Non-pigmented ciliary epithelial cell (primary cell): Measurements from ENCODE around the gene YES1.
"Not testable (repeated sequence)": the region's sequence is repeated elsewhere in the genome, so short reads cannot be mapped to it uniquely, and the experiment has no call there.

Source experiments
- DNase-seq: peaks from one replicate; pipeline ENCODE4 v3.0.0-alpha.2; 2010; ENCODE audit warnings: low read depth

Gene YES1

DNA sequence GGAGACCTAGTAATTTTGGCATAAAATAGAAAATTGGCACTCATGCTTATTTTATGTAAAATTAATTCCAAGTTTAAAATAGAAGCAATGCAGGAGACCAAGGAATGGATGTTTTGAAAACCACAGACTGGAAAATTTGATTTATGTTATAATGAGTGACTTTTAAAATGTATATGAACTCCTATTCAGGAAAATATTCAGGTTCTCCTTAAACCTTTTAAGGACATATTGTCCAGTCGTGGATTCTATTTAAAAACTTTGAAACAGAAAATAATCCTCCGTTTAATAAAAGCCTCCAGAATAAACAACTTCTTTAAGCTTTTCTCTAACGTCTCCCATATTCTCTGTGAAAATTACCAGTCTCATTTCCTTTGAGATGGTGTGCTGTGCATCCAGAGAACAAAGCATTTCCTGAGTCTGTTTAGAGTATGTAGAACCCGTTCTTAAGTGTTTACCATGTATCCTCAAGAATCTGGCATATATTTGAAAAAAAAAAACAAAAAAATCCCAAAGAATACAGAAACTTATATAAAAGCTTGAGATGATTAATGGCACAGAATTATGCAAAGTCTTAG, 8.6 kb upstream of the YES1 start:
- no peak for DNase-seq

DNA sequence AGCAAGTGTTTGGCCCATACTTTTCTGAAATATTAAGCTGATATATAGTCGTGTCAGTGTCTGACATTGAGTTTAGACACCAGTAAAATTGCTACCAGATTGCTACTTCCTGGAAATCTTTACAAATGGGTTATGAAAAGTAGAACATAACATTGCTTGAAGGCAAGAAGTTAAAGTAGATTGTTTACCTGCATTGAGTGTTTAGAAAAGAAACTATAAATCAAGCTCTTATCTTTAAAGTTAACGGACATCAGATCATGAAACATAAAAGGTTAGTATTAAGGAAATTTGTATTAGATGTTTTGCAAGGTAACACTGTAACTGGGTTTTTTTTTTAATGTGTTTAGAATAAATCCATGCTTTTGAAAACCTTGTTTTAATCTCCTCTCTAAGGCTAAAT, 4.8 kb upstream of the YES1 start:
- no peak for DNase-seq

DNA sequence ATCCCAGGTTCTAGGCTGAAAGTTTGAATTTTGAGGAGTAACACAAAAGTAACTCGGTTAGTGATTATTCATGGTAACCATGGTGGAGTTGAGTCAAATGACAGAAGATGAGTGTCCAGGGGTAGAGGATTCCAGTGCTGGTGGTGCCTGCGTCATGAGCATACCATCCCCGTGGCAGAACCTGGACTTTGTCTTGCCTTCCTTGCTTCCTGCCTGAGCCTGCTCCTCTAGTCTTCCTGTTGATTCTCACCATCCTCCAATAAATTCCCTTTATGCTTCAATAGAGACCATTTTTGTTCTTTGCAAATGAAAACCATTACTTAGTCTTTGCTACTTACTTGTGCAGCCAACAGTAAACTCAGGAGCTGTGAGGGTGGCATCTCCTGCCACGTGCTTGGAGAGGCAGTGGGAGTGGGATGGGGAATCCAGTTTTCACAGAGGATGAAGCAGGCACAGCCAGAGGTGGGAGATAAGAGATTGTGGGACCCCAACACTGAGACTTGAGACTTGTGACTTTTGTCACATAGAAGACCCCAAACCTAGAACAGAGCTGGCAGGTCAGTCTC, 4.1 kb upstream of the YES1 start:
- no peak for DNase-seq

DNA sequence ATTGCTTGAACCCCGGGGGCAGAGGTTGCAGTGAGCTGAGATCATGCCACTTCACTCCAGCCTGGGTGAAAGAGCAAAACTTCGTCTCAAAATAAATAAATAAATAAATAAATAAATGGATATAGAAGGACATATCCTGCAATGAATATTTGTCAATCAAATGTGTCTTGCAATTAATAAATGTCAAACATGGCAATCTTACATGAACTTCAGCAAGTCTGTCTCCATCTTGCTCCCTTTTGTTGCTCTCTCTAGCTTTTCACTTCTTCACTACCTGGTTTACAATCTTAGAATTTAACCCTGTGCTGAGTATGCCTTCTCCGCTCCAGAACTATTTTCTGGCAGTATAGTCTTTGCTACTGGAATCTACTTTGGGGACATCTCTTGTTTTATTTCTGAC, 3.3 kb upstream of the YES1 start:
- no peak for DNase-seq

DNA sequence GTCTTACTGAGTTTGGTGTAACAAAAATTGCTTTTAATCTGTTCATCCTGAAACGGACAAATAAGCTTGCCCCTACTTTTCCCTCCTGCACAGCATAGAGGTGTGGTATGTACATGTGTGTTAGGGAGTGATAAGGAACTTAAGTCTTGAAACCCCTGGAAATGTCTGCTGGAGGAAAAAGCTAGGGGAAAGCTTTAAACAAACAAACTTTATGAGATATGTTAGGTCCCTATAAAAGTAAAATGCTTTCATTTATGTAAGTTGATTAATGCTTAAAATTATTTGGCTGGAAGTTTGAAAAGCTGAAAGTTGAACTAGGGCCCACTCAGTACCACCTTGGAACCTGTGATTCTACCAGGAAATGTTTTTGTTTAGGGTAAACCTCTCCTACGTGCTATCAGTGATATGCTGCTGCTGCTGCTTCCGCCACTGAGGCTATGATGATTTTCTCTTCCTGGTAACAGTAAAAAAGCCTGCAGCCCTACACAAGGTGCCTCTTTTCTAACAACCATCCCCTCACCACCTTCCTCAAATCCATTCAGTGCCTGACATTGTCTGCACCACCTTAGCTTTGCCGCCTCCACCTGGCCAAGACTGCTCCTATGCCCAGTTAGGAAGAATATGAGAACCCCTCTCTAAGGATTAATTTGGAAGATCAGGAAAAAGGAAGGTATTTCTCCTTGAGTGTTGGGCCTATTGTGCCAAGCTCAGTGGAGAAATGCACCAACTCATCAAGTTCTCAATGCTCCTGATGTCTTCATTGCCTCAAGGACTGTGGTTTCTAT, 2.5 kb upstream of the YES1 start:
- DNase-seq = no peak

DNA sequence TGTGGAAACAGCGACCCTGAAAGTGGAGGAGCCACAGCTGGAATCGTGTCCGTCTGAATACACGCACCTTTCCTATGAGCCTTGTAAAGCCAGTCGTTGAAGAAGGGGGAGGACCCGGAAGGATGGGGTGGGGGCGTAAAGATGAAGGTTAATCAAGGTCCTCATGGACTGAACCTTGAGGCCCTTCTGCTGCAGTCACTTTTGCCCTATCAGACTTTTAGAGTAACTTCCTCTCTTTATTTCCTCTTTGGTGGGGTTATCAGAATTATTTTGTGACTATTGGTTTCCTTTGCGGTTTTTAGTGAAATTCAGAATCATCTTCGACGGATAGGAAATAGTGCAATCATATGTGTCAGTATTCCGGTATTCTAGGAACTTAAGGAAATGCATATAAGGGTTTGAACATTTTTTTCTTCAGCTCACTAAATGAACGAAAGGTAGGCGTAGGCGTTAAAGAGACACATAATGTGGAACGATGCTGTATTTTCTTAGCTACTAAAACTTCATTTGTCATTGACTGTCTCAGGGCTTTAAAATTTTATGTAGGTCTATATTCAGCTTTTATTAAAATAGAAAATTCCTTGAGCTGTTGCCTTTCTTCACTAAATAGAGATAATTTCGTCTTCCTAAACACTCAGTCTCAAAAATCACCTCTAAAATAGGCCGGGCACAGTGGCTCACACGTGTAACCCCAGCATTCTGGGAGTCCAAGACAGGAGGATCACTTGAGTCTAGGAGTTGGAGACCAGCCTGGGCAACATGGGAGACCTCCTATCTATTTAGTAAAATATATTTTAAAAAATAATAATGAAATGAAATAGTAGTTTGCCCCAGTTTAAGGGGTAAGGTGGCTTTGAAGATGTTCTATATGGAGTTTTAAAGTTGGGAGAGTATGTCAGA, 1.4 kb upstream of the YES1 start:
- no peak for DNase-seq

DNA sequence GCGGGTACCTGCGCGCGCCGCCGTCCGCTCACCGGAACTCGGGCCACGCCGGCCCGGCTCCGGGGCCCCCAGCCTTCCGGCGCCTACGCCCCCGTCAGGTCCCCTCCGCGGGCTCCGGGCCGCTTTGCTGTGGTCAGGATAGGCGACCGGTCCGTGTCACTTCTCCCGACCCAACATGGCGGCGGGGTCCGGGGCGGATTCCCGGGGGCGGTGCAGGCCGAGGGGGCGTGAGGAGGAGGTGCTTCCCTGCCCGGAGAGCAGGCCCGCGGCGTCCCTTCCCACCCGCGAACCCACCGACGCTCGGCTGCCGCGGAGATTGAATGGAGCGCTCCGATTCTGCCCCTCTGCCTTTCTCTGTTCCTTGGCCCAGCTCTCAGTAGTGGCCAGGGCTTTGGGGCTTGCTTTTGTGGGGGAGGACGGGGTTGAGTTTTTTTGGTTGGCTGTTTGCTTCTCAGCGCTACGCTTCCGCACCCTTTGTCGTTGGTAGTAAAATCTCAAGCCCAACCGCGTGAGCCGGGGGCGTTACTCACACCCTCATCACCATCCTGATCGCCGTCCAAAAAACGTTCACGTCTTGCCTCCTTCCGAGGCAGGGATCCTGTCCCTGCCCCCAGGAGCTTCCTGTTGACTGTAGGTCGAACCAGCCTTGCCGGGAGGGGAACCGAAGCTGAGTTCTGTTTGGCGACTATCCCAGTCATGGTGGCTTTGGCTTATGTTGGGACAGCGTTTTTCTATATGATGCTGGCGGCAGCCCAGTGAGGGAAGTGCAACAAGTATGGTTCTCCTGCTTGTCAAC, 532 bp upstream of the YES1 start:
- DNase-seq = peak; percentile 40

DNA sequence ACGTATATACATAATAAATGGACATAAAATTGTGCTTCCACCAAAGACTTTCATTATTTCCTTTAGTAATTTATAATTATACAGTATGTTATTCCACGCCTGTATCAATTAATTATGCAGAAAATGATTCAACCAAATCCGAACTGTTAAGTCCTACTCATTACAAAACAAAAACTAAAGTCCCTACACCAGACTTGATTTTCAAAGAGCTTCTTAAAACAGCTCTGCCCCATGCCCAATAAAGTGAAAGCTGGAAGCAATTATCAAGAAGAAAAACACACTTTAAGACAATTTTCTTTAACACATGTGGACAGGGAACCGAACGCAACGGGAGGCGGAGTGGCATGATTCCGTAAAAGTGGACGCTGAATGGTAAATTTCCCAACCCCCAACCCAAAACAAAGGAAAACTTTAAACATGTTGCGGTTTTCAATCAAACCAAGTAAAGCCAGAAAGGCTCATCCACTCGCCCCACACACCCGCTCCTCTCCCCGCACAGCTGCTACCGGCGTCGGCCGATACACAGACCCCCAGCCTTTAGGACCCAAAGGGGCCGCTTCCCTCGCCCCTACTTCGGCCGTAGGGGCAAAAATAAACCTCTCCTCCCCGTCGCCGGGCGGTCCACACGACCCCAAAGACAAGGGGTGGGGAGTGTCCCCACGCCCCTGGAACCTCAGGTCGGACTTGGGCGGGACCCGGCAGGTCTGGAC, 705 bp downstream of the YES1 start:
- DNase-seq = no peak

DNA sequence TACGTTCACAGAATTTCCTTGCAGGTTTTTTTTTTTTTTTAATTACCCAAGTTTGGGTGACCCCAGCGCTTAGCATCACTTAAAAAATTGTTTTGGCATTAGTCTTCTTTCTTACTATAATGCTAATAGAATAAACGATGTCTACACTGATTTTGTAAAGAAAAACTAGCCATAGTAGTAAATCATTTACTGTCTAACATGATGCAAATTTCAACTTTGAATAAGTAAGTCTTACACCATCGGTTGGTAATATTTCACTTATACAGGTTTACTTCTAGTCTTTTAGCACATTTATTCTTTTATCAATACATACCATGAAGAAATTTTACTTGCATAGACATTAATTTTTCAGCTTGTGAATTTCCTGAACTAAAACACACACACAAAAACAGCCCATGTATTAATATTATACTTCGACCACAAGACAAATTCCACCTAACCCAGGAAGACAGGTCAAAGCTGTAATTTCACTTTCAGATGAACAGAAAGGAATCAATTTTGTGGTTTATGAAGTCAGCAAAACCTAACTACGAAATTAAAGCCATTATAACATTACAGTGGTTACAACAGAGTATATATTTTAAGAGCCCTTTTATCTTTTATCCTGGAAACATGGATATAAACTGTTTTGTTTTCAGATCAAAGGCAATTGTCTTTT, 1.9 kb downstream of the YES1 start:
- no peak for DNase-seq

DNA sequence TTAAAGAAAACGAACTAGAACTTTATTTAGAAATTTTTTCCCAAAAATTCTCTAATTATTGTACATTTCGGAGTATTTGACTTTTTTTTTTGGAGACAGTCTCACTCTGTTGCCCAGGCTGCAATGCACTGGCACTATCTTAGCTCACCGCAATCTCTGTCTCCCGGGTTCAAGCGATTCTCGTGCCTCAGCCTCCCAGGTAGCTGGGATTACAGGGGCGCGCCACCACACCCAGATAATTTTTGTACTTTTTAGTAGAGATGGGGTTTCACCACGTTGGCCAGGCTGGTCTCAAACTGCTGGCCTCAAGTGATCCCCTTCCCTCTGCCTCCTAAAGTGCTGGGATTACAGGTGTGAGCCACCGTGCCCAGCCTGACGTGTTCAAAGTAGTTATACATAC, 2.8 kb downstream of the YES1 start:
- not testable (repeated sequence) for DNase-seq

DNA sequence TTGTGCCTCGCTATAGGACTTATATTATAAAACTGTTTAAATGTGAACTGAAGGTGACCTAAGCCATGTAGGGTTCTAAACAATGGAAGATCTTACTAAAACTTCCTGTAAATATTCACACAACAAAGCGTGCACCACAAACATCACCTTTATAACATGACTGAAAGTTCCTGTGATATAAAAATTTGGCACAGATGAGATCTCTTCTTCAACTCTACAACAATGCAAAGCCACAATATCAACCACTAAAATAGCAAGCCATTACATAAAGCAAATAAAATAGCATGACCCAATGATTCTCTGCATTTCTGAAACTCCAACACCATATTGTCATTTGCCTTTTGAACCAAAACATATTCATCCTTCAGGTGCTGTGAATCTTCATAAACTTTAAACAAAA, 3.5 kb downstream of the YES1 start:
- no peak for DNase-seq

DNA sequence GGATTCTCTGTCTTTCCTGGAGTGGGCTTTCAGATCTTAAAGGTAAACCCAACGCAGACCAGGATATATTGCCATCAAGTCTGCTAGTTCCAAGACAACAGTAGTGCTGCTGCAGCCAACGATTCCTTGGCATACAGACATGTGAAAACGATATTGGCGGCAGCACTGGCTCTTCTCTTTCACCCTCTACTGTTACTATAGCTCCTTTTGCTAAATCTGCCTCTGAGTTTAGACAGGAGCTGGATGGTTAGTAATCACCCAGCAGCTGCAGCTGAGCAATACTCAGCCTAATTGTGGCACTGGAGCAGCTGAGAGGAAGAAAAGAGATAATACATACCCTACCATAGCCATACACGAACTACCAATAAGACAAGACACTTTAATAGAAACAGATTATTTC, 4.0 kb downstream of the YES1 start:
- no peak for DNase-seq

DNA sequence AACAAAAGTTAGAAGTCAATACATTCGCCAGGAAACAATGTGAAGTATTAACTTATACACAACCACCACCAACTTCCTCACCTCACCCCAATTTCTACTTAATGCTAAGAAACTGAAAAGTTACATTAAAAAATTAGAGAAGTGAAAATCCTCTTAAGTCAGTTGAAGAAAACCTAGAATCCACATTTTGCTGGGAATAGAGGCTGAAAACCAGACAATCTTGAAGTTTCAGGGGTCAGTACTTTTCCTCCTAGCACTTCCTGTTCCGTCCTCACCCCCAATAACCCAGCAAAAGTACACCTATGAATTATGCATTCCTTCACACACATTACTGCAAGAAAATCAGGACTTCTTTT, 6.3 kb downstream of the YES1 start:
- DNase-seq = no peak

DNA sequence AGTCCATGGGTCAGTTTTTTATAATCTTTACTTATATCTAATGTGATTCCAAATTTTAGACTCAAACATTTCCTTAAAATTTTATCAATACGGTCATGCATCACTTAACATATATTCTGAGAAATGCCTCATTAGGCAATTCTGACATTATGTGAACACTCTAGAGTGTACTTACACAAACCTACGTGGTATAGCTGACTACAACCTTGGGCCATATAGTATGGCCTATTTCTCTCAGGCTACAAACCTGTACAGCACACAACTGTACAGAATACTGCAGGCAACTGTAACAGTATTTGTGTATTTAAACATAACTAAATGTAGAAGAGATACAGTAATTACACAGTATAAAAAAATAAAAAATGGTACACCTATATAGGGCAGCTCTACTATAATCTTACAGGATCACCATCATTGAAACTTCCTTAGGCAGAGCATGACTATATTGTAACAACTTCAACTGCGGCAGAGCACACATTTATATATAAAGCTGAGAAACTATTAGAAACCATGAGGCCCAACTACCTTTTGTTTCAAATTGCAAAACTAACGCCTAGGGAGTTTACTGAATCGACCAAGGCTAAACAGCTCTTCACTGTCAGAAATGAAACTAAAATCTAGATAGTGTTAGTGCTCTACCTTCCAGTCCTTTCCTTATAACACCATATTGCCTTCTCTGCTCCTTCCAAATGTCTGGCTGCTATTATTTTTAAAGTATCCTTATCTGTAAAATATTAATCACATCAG, 6.9 kb downstream of the YES1 start:
- DNase-seq = no peak

DNA sequence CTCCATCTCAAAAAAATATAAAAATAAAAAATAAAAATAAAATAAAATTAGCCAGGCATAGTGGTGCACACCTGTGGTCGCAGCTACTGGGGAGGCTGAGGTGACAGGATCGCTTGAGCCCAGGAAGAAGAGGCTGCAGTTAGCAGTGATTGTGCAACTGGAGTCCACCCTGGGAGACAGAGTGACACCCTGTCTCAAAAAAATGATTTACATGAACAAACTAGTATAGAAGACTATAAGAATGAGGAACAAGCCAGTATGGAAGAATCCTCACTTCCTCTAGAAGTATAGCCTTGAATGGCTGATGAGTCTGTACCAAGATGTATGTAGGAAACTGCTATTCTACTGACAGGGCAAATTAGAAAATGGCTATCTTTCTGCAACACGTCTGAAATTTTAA, 10.9 kb downstream of the YES1 start:
- no peak for DNase-seq

DNA sequence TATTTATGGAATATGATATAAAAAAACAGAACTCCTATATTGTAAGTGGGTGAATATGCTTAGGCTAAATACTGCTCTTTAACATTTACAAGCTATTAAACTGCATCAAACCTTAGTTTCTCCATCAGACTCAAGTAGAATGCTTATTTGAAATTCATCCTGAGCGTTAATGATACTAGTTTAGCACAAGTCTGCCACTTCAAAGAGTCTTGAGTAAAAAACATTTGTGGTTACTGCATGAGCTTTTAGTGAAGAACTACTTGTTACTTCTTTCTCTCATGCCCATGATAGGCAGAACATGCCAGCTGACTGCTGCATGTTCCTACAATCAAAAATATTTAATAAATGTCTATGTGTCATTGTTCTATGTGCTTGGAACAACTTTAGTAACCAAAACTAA, 12.1 kb downstream of the YES1 start:
- DNase-seq = no peak

DNA sequence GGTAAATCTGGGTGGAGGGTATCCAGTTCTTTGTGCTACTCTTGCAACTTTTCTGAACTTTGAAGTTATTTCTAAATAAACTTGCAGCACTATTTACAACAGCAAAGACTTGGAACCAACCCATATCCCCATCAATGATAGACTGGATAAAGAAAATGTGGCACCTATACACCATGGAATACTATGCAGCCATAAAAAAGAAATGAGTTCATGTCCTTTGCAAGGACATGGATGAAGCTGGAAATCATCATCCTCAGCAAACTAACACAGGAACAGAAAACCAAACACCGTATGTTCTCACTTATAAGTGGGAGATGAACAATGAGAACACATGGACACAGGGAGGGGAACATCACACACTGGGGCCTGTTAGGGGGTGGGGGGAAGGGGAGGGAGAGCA, 16.7 kb downstream of the YES1 start:
- DNase-seq = not testable (repeated sequence)

DNA sequence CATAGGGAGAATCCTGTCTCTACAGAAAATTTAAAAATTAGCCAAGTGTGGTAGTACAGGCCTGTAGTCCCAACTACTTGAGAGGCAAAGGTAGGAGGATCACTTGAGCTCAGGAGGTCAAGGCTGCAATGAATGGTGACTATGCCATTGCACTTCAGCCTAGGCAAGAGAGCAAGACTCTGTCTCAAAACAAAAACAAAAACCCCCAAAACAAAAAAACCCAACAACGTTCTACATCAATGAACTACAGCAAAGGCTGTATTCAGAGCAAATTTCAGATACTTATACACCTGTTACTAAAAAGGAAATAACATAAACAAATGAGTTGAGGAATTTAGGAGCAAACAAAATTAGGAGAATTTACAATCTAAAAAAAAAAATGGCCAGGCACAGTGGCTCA, 22.6 kb downstream of the YES1 start:
- no peak for DNase-seq

DNA sequence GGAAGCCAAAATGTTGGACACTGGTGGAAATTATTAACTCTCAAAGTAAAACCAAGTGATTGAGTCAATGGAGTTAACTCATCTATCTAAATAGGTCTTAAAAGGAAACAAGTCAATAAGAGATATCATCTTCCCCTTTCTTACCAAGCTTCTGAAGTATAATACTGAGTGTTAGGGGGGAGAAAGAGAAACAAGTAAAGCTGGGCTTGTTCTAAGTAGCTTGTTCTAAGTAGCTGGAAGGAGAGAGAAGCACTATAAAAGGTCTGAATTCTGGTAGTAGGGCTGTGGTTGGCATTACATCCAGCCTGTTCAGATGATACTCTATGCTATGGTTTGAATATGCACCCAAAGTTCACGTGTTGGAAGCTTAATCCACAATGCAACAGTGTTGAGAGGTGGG, 26.8 kb downstream of the YES1 start:
- no peak for DNase-seq
